ENCODE results near the gene PDE6D.
"Not testable (repeated sequence)": the region's sequence is repeated elsewhere in the genome, so short reads cannot be mapped to it uniquely, and the experiment has no call there.

PDE6D gene

DNA sequence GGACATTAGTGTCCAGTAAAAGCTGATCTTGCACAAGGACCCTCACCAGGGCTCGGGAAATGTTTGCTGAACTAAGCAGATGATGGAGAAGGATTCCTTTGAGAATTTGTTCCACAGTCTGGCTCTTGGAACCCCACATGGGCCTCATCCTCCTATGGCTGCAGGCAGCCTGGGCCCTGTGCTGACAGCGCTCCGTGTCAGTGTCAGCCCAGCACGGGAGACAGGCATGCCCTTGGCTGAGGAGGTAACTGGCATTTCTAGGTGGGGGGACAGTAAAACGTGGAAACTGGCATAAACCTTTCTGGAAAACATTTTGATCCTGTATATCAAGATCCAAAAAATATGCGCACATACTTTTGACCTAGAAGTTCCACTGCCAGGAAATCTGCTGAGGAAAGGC is 62.3 kb downstream of the PDE6D start:
- DNase-seq (ENCODE audit: low read depth) = no peak

DNA sequence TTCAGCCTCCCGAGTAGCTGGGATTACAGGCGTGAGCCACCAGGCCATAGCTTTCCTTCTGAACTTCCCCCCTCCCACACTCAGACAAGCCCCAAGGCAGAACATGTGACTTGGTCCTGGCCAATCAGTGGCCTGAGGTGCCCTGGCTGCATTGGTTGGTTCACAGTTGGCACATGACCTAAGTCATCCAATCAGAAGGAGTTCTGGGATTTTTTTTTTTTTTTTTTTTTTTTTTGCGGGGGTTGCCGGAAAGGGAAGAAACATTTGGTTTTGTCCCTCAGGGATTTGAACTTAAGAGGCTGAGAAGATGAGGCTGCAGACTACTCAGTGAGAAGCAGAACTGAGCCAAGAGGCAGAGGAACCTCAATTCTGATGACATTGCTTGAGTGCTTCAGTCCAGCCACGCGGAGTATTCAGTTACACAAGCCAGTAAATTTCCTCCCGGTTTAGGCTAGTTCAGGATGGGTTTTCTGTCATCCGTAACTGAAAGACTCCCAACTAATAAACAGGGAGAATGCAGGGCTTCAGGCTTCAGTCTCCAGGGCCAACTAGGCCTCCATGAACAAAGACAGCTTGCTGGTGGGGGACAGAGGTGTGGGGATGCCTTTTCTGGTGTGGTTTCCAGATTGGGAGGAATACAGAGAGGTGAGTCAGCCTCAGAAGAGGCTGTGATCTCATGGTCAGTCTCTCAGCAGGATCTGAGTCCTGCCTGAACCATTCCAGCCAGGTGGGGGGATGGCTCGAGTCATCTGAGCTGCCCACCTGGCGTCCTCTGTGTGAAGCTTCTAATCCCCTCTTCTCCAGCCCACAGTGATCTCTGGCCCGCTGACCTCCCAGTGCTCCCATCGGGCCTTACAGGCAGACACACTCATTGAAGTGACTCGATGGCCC is 63.6 kb downstream of the PDE6D start:
- DNase-seq (ENCODE audit: low read depth) = no peak

DNA sequence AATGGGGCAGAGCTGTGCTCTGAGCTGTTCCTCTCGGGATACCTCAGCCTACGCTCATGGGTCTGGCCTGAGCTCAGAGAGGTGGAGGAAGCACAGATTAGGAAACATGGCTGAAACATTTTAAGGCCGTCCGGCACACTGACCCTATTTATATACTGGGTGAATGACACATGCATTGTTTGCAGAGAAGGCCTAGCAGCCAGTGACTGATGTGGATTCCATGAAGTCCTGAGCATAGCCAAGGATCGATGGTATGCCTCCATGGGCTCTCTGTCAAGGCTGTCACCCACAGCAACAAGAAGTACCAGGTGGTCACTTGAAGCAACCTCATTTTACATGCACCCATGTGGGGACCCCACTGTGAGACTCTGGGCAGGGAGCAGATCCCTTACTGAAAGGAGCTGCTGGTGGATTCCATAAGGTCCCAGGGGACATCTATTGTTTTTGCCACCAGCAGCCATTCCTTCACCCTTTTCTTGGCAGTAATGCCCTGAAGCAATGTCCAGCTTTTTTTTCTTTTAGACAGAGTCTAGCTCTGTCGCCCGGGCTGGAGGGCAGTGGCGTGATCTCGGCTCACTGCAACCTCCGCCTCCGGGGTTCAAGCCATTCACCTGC is 64.3 kb downstream of the PDE6D start:
- no peak for DNase-seq (ENCODE audit: low read depth)

DNA sequence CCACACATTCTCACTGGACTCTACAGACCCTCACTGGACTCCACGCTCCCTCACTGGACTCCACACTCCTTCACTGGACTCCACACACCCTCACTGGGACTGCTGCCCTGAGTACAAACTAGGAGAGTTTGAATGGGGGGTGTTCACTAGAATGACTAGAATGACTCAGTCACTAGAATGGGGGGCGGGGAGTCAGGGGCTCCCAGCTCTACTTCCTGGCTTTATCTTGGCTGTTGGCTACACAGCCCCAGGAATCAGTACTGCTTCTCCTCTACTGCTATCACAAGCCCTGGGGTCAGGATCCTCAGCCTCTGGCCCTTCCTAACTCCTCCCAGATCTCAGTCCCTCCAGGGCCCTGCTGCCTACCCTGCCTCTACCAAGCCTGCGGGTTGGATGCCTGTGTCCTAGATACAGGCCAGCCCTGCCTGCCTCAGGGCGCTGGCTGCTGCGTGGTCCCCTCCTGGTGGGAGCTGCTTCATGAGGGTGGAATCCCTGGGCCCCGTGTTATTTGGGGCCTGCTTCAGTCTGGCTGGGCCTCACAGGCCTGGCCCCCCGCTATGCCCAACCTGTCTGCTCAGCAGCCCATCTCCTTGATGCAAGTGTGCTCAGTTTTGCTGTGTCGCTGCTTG is 65.0 kb downstream of the PDE6D start:
- no peak for DNase-seq (ENCODE audit: low read depth)

DNA sequence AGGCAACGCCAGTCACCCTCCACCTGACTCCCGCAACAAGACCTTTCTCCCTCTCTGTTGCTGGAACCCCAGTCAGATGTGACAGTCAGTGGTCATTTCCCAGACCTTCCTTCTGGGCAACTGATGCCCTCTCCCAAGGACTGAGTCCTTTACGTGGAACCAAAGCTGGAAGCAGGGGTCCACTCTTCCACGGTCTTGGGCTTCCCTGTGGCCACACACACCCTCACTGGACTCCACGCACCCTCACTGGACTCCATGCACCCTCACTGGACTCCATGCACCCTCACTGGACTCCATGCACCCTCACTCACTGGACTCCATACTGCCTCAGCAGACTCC is 65.6 kb downstream of the PDE6D start:
- DNase-seq (ENCODE audit: low read depth) = no peak

DNA sequence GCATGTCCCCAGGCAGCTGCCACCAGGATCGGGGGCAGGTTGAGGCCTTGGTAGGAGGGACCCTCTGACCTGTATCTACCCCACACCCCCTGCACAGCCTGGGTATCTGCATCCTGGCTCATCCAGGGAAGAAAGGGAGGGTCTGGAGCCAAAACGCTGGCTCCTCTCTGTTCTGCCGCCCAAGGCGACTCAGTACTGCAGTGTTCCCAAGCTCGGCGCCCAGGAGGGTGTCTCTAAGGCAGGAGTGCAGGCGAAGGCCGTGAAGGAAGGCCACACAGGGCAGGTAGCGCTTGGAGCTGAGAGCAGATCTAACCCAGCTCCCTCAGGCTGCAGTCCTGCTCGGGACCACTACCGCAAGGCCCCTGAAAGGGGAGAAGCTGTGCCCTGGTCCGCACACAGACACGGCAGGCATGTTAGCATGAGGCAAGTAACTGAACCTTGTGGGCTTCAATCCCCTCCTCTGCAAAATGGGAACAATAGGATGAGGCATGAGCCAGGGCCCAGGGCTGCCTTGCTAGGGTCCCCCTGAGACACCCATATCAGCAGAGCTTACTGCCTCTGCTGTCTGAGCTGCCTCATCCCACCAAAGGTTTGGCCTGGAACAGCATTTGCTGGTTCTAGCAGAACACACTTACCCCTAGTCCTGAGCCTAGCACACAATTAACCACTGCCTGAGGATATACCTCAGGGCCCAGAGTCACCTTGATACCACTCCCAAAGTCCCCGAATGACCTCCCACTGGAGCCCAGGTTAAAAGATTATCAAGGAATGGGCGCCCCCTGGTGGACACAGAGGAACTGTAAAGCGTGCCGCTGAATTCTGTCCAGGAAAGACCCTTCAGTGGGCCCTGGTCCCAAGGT is 66.2 kb downstream of the PDE6D start:
- no peak for DNase-seq (ENCODE audit: low read depth)

DNA sequence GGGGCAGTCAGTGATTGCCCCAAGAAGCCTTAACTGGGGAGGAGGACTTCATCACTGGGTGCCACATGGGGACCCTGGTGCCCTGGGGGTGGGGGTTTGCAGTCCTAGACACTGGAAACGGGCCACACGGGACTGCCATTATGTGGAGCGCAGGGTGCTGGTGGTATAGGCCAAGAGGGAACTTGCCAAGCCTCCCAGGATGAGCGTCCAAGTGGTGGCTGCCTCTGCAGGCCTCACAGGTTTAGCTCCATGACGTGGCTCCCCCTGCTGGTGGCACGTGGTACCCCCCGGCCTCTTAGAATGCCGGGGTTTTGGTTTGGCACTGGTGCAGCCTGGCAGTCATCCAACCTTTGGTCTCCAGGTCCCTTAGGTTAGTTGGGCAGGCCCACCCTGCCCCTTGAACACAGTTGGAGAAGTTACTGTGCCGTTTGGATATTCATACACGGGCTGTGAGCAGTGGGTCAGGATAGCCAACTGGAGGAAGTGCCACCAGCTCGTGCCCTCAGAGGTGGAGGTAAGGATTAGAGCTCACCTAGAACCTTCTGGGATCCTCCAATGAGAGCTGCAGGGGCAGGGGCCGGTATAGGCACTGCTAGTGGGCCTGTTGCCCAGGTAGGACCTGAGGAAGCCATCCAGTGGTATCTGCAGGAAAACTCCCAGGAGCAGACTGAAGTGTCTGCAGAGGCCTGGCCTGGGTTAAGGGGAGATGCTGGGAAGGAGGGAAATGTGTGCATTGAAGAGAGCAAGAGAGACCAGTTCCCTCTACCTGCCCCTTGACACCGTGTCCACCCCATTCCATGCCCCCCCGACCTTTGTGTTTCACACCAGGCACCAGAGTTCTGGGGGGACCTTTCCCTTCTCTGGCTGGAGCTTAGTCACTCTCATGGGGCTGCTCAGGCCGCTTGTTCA is 67.1 kb downstream of the PDE6D start:
- no peak for DNase-seq (ENCODE audit: low read depth)

DNA sequence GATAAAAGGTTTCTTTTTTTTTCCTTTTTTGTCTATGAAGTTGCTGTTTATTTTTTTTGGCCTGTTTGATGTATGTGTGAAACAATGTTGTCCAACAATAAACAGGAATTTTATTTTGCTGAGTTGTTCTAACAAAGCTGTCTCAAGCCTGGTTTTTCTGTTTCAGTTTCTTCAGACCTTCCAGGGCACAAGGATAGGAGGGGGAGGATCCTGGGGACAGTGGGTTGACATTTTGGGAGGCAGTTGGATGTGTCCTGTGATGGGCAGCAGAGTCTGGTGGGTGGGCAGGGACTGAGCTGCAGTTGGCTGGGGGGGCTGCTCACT is 67.7 kb downstream of the PDE6D start:
- not testable (repeated sequence) for DNase-seq (ENCODE audit: low read depth)

DNA sequence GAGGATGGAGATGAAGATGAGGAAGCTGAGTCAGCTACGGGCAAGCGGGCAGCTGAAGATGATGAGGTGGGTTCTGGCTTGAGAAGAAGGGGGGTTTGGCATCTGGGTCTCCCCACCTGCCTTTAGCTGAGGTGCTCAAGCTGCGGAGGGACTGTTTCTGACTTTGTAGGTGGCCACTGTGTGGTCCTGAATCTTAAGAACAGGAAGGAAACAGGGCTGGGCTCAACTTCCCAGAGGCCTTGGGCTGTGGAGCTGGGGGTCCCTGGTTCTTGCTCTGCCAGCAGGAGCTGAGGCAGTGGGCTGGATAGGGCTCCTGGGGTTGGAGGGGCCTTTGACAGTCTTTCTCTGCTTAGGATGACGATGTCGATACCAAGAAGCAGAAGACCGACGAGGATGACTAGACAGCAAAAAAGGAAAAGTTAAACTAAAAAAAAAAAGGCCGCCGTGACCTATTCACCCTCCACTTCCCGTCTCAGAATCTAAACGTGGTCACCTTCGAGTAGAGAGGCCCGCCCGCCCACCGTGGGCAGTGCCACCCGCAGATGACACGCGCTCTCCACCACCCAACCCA is 68.5 kb downstream of the PDE6D start:
- DNase-seq (ENCODE audit: low read depth) = not testable (repeated sequence)

DNA sequence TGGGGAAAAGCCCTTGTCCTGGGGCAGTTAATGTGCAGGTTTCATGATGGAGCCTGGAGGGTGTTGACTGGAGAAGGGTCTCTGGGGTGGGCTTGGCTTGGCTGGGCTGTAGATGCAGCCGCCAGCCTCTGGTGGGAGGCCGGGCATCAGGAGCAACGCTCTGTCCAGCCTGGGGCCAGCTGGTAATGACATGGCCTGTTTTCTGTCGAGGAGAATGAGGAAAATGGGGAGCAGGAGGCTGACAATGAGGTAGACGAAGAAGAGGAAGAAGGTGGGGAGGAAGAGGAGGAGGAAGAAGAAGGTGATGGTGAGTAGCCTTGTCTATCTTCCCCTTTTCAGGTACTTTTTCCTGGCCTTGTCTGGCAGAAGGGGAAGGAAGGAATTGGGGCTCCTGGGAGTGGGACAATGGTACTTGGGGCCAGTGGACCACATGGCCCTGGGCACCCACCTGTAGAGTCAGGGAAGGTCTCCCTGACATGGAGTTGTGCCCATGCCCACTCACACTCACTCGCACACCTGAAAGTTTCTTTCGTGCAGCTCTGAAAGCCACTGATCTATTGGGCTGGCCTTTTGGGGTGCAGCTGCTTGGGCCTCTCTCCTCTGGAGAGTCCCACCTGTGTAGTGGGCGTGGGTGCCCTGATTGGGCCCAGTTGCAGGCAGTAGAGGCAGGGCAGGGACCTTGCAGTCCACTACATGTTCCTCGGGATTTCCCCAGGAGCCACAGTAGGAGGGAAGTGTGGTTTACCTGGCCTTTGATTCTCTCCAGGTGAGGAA is 69.2 kb downstream of the PDE6D start:
- no peak for DNase-seq (ENCODE audit: low read depth)

DNA sequence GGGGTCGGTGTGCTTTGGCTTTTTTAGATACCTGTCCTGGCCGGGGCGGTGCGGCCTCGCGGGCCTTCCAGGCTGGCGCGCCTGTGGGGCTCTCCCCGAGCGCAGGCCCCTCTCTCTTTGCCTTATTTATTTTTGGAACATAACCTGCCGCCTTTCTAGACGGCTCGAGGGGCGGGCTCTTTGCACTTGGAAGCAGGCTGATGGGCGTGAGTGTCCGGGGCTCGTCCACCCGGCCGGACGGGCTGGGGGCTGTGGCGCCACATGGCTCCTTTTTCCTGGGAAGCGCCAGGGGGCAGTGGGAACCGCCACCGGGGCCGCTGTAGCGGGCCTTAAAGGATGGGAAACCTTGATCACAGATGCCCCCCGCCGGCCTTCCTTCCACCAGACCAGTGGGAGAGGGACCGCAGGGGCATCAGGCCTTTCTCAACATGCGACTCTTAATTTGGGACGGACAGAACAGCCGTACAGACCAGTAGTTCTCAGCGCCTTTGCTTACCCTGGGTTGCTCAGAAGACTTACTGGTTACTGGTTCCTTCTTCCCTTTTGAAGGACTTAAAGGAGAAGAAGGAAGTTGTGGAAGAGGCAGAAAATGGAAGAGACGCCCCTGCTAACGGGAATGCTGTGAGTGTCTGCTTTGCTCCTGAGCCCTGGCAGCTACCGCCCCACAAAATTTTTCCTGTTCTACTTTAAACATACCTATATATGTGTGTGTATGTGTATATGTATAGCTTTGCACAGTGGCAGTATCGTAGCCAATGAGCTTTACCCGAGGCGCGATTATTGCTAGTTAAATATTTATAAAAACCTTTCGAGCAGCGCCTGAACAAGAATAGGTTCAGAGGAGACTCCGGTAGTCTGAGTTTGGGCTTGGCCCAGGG is 70.0 kb downstream of the PDE6D start:
- DNase-seq (ENCODE audit: low read depth) = no peak

DNA sequence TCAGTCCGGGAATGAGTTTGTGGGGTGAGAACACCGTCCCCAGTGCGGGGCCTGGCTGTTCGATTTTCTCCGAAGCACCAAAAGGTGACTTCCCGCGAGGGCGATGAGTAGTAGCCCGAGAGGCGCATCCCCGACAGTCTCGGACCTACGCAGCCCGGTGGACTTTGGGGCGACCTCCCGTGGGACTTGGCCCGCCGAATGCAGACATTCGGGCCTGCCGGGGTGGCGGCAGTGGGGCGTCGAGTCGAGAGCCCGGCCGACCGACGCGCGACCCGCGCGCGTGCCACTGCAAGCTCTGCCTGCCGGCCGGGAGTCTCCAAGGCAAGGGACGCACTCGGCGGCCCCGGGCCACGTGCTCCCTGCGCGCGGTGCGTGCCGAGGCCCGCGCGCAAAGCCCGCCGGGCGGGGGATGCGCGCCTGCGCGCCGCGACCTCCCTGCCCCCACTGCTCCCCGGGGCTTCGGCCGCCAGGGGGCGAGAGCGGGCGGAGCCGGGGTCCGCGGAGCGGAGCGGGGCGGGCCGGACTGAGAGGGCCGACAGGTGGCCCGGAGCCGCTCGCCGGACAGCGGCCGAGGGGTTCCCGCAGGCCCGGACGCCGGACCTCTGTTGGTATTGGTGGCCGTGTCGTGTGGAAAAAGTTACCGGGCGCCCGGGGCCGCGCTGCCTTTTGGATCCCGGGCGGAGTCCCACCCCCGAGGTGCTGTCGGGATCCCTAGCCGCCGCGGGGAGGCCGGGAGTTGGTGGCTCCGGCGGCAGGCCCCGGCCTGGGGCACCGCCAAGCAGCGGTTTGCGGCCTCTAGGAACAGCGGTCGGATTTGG is 70.9 kb downstream of the PDE6D start:
- no peak for DNase-seq (ENCODE audit: low read depth)

DNA sequence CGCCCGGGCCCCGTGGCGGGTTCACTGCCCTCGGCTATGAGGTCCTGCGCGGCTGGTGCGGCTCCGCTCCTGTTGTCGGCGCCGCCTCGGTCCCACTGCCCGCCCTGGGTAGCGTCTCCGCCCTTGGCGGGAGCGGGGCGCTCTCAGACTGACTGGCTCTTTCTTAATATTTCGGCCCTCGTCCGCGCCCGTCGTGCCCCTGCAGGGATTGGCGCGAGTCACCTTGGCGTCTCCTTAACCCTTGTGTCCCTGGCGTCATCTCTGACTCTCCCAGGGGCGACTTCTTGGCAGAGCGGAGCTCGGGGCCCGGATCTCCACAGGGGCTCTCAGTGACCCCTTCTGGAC is 71.5 kb downstream of the PDE6D start:
- DNase-seq (ENCODE audit: low read depth) = no peak

DNA sequence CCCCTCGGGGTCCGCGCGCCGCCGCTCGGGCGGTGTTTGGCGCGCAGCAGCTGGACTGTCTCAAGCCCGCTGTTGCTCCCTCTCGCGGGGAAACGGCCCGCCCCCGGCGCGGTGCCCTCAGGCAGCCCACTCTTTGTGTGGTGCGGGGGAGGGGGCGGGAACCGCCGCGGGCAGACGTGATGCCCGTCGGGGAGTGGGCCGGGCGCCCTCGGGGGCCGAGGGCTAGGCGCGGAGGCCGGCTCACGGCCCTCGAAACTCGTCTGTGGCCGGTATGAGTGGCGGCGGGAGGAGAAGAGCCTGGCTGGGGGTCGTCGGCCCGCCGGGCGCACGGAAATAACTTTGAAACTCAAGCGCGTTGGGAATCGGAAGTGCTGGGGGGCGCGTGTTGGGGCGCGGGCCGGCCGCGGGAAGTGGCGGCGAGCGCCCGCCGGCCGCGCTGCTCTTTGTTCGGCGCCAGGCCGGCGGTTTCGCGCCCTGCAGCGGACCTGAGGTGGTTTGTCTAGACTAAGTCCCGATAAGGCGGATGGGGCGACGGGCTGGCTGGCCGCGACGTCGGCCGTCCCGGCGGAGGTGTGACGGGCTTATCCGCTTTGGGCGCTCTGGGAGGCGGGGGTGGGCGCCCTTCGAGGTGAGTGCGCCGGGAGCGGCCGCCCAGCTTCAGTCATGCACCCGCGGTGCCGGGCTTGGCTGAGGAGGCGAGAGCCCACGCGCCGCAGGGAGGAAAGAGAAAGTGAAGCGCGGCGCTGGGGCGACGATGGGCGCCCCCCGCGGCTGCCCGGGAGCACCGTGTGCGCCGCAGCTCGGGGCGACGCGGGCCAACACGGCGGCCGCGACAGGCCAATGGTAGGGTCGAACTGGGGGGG is 72.1 kb downstream of the PDE6D start:
- no peak for DNase-seq (ENCODE audit: low read depth)

DNA sequence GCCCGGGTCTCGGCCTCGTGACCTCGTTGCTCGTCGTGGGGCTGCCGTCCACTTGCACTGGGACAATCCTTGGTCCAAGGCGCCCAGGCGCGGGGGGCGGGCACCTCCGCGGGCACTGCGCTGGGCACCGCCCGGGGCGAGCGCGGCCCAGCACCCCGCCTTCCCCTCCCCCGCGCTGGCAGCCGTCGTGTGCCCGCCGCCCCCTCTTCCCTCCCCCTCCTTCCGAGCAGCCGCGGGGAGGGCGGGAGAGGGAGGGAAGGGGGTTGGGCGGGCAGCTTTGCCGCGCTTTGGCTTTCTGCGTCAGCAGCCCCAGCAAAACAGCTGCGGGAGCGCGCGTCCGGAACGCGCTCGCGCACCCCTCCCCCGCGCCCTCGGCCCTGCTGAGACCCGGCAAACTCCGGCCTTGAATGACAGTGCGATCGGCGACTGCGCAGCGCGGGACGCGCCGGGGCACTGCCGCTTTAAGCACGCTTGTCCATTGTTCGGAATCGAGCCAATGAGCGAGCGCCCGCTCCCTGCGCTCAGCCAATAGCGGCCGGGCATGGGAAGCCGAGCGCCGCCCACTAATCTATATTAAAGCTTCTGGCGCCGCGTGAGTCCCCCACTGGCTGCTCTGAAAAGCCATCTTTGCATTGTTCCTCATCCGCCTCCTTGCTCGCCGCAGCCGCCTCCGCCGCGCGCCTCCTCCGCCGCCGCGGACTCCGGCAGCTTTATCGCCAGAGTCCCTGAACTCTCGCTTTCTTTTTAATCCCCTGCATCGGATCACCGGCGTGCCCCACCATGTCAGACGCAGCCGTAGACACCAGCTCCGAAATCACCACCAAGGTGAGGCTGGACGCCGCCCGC is 72.9 kb downstream of the PDE6D start, which contains the start of gene PTMA:
Gene PTMA, plus strand, starts transcription at position 599 of the 846 bp plus-strand sequence. Its CDS starts 182 bp downstream, at position 781.
- peak; percentile 98 for DNase-seq (ENCODE audit: low read depth)

DNA sequence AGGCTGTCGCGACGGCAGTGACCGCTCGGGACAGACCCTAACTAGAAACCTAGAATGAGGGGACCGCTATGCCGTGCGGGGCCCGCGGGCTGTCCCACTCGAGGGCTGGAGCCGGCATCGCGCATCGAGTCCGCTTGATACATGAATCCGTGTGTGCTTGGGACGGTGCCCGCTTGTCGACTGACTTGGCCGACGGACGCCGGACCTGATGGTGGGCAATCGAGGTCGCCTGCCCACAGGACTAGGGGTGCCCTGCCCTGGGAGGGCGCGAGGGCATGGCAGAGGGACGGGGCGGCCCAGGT is 73.5 kb downstream of the PDE6D start:
- DNase-seq (ENCODE audit: low read depth) = no peak
